DOHH2 (cell line): ENCODE data around the gene FSTL1.

ENCODE experiments used
- H3F3A ChIP-seq: fragments of 200-600 bp; sonication (generic), shearing (Covaris generic); 2 replicates; pipeline ENCODE4 v1.6.0; 2016; ENCODE audit warnings: antibody characterized with exemption, mild to moderate bottlenecking; ENCODE audit not compliant: control insufficient read depth, insufficient read depth
- H3K27ac ChIP-seq: fragments of 200-600 bp; sonication (generic); 2 replicates; pipeline ENCODE4 v1.5.1; 2014; ENCODE audit warnings: low read depth, mild to moderate bottlenecking, low read length, moderate library complexity
- H3K27me3 ChIP-seq: fragments of 200-600 bp; sonication (generic); 2 replicates; pipeline ENCODE4 v1.6.1; 2014; ENCODE audit warnings: mild to moderate bottlenecking, low read length, mixed read lengths; ENCODE audit not compliant: control insufficient read depth
- H3K36me3 ChIP-seq: fragments of 200-600 bp; sonication (generic); 2 replicates; pipeline ENCODE4 v1.6.1; 2014; ENCODE audit warnings: mild to moderate bottlenecking, low read length, moderate library complexity, mixed read lengths; ENCODE audit not compliant: control insufficient read depth
- H3K4me1 ChIP-seq: fragments of 200-600 bp; sonication (generic); 2 replicates; pipeline ENCODE4 v1.6.1; 2014; ENCODE audit warnings: mild to moderate bottlenecking, low read length, mixed read lengths; ENCODE audit not compliant: control insufficient read depth
- H3K4me2 ChIP-seq: fragments of 200-600 bp; sonication (generic); 2 replicates; pipeline ENCODE4 v1.6.0; 2014; ENCODE audit warnings: mild to moderate bottlenecking, low read length, moderate library complexity
- H3K4me3 ChIP-seq: fragments of 200-600 bp; sonication (generic); 2 replicates; pipeline ENCODE4 v1.5.1; 2014; ENCODE audit warnings: mild to moderate bottlenecking, low read length, mixed read lengths
- H3K79me2 ChIP-seq: fragments of 200-600 bp; sonication (generic); 2 replicates; pipeline ENCODE4 v1.6.1; 2014; ENCODE audit warnings: mild to moderate bottlenecking, low read length, mixed read lengths; ENCODE audit not compliant: control insufficient read depth
- H3K9me2 ChIP-seq: fragments of 200-600 bp; sonication (generic); replicated peaks from 2 replicates; pipeline ENCODE4 v1.6.1; 2014; ENCODE audit warnings: mild to moderate bottlenecking, low read length, mixed read lengths; ENCODE audit not compliant: control insufficient read depth
- H3K9me3 ChIP-seq: fragments of 200-600 bp; sonication (generic); 2 replicates; pipeline ENCODE4 v1.6.1; 2014; ENCODE audit warnings: antibody characterized with exemption, low read length, mixed read lengths; ENCODE audit not compliant: control insufficient read depth, insufficient read depth
- H4K20me1 ChIP-seq: fragments of 200-600 bp; sonication (generic); 2 replicates; pipeline ENCODE4 v1.6.0; 2014; ENCODE audit warnings: low read depth, mild to moderate bottlenecking, antibody characterized with exemption, low read length, moderate library complexity; ENCODE audit not compliant: control insufficient read depth, insufficient read depth
- EZH2phosphoT487 ChIP-seq: fragments of 200-600 bp; sonication (generic); IDR thresholded peaks from 2 replicates; pipeline ENCODE4 v1.6.1; 2017; ENCODE audit warnings: borderline replicate concordance, mild to moderate bottlenecking, antibody characterized with exemption, low read length, moderate library complexity, mixed read lengths
- TF ChIP-seq, protein P1 (sequence below): fragments of 200-600 bp; sonication (generic); IDR thresholded peaks from one replicate; pipeline ENCODE4 v1.5.1; 2014; ENCODE audit warnings: antibody characterized with exemption, mild to moderate bottlenecking, low read depth, low read length; ENCODE audit not compliant: poor library complexity, severe bottlenecking

Gene FSTL1

DNA sequence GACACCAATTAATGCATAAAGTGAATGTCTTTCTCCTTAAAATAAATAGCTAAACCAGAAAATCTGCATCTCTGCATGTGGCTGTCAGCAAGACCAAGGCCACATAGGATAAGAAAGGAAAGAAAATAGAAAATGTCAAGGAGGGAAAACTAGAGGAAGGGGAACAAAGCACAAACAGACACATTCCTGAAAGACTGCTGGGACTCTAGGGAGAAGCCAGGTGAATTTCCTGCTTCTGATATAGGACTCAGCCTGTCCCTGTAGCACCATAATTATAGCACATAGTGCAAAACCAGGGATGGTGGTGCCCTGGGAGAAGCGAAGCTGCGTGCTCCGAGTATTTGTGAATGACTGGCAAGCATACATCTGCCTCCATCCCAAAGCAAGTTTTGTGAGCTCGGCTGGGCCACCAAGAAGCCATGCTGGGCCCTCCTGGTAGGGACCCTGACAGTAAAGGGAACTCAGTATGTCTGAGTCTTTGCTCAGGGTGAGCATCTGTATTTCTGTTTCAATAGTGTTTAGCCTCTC lies 14.2 kb downstream of the FSTL1 start:
- no peak overlapping the region for H3K4me2 ChIP-seq
- H3F3A ChIP-seq = no peaks in the 10 kb centered on the region
- no peaks in the 10 kb centered on the region for H3K9me2 ChIP-seq
- H3K79me2 ChIP-seq = no peaks in the 10 kb centered on the region
- H4K20me1 ChIP-seq = no peaks in the 10 kb centered on the region
- no peaks in the 10 kb centered on the region for H3K4me1 ChIP-seq
- H3K27ac ChIP-seq = no peak overlapping the region
- H3K27me3 ChIP-seq = peaks cover 4% of the 10 kb centered on the region; the same call in 1 of the 2 replicates
- H3K9me3 ChIP-seq = no peaks in the 10 kb centered on the region
- no peaks in the 10 kb centered on the region for H3K36me3 ChIP-seq
- H3K4me3 ChIP-seq = no peak overlapping the region
- no peak for TF ChIP-seq EZH2phosphoT487
- TF ChIP-seq, protein P1, sequence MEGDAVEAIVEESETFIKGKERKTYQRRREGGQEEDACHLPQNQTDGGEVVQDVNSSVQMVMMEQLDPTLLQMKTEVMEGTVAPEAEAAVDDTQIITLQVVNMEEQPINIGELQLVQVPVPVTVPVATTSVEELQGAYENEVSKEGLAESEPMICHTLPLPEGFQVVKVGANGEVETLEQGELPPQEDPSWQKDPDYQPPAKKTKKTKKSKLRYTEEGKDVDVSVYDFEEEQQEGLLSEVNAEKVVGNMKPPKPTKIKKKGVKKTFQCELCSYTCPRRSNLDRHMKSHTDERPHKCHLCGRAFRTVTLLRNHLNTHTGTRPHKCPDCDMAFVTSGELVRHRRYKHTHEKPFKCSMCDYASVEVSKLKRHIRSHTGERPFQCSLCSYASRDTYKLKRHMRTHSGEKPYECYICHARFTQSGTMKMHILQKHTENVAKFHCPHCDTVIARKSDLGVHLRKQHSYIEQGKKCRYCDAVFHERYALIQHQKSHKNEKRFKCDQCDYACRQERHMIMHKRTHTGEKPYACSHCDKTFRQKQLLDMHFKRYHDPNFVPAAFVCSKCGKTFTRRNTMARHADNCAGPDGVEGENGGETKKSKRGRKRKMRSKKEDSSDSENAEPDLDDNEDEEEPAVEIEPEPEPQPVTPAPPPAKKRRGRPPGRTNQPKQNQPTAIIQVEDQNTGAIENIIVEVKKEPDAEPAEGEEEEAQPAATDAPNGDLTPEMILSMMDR = no peak

DNA sequence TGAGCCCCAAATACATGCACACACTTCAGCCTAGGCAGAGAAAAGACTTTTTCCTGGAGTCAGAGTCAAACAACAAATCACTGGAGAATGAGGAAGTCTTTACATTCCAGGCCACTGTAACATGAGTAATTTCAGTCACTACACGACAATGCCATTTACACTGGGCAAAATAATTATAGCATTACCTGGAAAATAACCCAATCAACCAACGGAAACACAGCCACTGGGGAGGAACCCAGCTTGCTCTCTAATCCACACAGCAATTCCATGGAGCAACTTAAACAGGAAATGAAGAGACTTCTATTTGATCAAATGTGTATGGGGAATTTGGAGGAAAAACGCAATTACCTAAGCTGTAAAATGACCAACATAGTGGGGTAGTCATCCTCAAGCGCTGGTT lies 15.2 kb downstream of the FSTL1 start:
- Histone ChIP-seq H3F3A (no peaks in the 10 kb centered on the region), H3K27me3 (peaks cover 4% of the 10 kb centered on the region; the same call in 1 of the 2 replicates), H3K9me2 (no peaks in the 10 kb centered on the region), H3K79me2 (no peaks in the 10 kb centered on the region), H3K4me3 (no peak overlapping the region), H3K27ac (no peak overlapping the region), H4K20me1 (no peaks in the 10 kb centered on the region), H3K4me1 (no peaks in the 10 kb centered on the region), H3K36me3 (no peaks in the 10 kb centered on the region), H3K4me2 (no peak overlapping the region), H3K9me3 (no peaks in the 10 kb centered on the region)
- TF ChIP-seq, protein P1 = no peak
- TF ChIP-seq EZH2phosphoT487 = no peak

DNA sequence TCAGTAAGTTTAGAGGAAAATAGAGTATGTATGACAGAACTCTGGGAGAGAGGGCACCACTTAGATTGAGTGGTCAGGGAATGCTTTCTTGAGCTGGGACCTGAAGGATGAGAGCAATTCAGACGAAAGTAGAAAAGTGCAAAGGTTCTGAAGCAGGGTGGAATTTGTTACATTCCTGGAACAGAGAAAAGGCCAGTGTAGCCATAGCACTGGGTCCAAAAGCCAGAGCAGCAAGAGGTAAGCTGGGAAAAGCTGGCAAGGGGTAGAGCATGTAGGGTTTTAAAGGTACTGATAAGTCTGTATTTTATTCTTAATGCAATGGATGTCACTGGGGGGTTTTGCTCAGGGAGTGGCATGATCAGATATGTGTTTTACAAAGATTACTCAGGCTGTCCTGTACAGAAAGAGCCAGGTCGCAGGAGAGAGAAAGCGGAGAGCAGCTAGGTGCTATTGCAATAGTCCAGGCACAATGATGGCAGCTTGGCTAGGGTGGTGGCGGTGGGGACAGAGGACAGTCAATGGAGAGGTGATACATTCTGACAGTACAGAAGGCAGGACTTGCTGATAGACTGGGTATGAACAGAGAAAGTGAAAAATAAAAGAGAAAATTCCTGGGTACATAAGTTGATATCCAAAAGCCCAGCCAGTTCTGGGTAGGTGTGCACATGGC lies 17.0 kb downstream of the FSTL1 start:
- no peaks in the 10 kb centered on the region for H4K20me1 ChIP-seq
- H3K9me2 ChIP-seq = no peaks in the 10 kb centered on the region
- no peaks in the 10 kb centered on the region for H3K79me2 ChIP-seq
- H3K4me2 ChIP-seq = no peak overlapping the region
- TF ChIP-seq, protein P1 = no peak
- no peak for TF ChIP-seq EZH2phosphoT487
- no peak overlapping the region for H3K27ac ChIP-seq
- H3K27me3 ChIP-seq = peaks cover 9% of the 10 kb centered on the region; the same call in 1 of the 2 replicates
- no peaks in the 10 kb centered on the region for H3K9me3 ChIP-seq
- H3K36me3 ChIP-seq = no peaks in the 10 kb centered on the region
- H3K4me3 ChIP-seq = no peak overlapping the region
- no peaks in the 10 kb centered on the region for H3F3A ChIP-seq
- no peaks in the 10 kb centered on the region for H3K4me1 ChIP-seq
